ENCODE measurements around the gene MTNR1B. TPM values are rescaled to one million over a fixed set of nuclear protein-coding genes. Genes with fewer than 3 reads are reported as not detected.

MTNR1B gene
- polyA plus RNA-seq, 1 of the 3 experiments (the other 2 are of a cell fraction), result not detected

DNA sequence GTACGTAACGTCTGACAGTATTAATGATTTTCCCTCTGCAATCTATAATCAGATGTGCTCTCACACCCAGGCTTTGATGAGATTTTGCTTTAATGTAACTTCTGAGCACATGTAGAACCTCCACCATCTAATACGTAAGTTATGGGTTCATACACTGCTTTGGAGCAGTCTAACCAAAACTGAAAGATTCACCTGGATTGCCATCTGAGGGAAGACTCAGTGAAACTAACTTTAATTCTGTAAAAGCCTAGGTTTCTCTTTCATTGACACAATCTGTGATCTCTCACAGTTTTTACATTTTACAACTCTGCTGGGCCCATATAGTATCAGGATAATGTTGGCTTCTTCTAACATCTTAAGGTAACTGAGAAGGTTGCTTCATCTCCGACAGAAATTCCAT lies 30.1 kb upstream of the MTNR1B start (continued):
- TF ChIP-seq, protein P1, sequence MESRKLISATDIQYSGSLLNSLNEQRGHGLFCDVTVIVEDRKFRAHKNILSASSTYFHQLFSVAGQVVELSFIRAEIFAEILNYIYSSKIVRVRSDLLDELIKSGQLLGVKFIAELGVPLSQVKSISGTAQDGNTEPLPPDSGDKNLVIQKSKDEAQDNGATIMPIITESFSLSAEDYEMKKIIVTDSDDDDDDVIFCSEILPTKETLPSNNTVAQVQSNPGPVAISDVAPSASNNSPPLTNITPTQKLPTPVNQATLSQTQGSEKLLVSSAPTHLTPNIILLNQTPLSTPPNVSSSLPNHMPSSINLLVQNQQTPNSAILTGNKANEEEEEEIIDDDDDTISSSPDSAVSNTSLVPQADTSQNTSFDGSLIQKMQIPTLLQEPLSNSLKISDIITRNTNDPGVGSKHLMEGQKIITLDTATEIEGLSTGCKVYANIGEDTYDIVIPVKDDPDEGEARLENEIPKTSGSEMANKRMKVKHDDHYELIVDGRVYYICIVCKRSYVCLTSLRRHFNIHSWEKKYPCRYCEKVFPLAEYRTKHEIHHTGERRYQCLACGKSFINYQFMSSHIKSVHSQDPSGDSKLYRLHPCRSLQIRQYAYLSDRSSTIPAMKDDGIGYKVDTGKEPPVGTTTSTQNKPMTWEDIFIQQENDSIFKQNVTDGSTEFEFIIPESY (IDR thresholded peaks at IDR 0.05; ENCODE audit: borderline replicate concordance, low read depth), result no peak
- TF ChIP-seq FOSL2 (IDR thresholded peaks at IDR 0.05; ENCODE audit: borderline replicate concordance, low read depth) (no peak), IRF3 (IDR thresholded peaks at IDR 0.05; ENCODE audit: low read depth, low read length) (no peak), GABPA (IDR thresholded peaks at IDR 0.05; ENCODE audit: low read depth) (no peak), NRF1 (IDR thresholded peaks at IDR 0.05; ENCODE audit: low read depth, low read length) (no peak), EZH2phosphoT487 (IDR thresholded peaks at IDR 0.05; ENCODE audit: borderline replicate concordance, low read depth) (no peak), TCF12 (IDR thresholded peaks at IDR 0.05) (no peak), JUND (IDR thresholded peaks at IDR 0.05) (no peak), YY1 (IDR thresholded peaks at IDR 0.05; ENCODE audit: low read depth) (no peak)
- TF ChIP-seq, protein P2, sequence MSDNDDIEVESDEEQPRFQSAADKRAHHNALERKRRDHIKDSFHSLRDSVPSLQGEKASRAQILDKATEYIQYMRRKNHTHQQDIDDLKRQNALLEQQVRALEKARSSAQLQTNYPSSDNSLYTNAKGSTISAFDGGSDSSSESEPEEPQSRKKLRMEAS (IDR thresholded peaks at IDR 0.05; ENCODE audit: low read depth), result no peak
- TF ChIP-seq, protein P3, sequence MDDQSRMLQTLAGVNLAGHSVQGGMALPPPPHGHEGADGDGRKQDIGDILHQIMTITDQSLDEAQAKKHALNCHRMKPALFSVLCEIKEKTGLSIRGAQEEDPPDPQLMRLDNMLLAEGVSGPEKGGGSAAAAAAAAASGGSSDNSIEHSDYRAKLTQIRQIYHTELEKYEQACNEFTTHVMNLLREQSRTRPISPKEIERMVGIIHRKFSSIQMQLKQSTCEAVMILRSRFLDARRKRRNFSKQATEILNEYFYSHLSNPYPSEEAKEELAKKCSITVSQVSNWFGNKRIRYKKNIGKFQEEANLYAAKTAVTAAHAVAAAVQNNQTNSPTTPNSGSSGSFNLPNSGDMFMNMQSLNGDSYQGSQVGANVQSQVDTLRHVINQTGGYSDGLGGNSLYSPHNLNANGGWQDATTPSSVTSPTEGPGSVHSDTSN (IDR thresholded peaks at IDR 0.05), result no peak

GRCh38 chr11:92941676-92942571 lies 27.5 kb upstream of the MTNR1B start:
- Histone ChIP-seq H4K20me1 (ENCODE audit: insufficient read depth) (no peaks in the 10 kb centered on the region), H3K9me3 (no peaks in the 10 kb centered on the region), H3K4me3 (ENCODE audit: low read depth in 2 of 2, low read length in 1 of 2) (no peak overlapping the region; a peak in 1 of 4 replicates), H3K36me3 (replicated peaks in 1 of 2; ENCODE audit: control insufficient read depth in 1 of 2, insufficient read depth in 2 of 2, low read length in 1 of 2) (no peaks in the 10 kb centered on the region), H3K9me2 (no peaks in the 10 kb centered on the region), H3K79me2 (ENCODE audit: insufficient read depth) (no peaks in the 10 kb centered on the region), H3K4me2 (no peak overlapping the region), H3F3A (replicated peaks; ENCODE audit: insufficient read depth) (no peaks in the 10 kb centered on the region), H3K9ac (no peak overlapping the region), H3K27ac (ENCODE audit: low read depth in 2 of 2, low read length in 1 of 2) (no peak overlapping the region), H3K27me3 (ENCODE audit: insufficient read depth) (no peaks in the 10 kb centered on the region), H2AFZ (ENCODE audit: low read depth) (no peak overlapping the region), H3K4me1 (ENCODE audit: control insufficient read depth in 1 of 2, insufficient read depth in 2 of 2, low read depth in 1 of 2, low read length in 1 of 2) (no peaks in the 10 kb centered on the region; a peak in 1 of 4 replicates)
- DNase-seq, result peak; percentile 64
- CTCF ChIA-PET, result interaction anchor here (0.6 to 4.5 kb wide), 61 partner anchors 9 to 712 kb away, joined by 3 to 74 read pairs (median 5); partner anchors contain the start of gene MTNR1B
- POLR2A ChIA-PET, result no interaction called here
- WGBS (ENCODE audit: low lambda C conversion rate), result 43% methylated on average over 12 of the region's 12 CpGs
- TF ChIP-seq CTCF (IDR thresholded peaks at IDR 0.05) (peak; percentile 81), RAD21 (IDR thresholded peaks at IDR 0.05; ENCODE audit: low read length) (peak; percentile 94), SMC3 (IDR thresholded peaks at IDR 0.05; ENCODE audit: low read depth, low read length) (peak; percentile 88), EZH2phosphoT487 (IDR thresholded peaks at IDR 0.05; ENCODE audit: borderline replicate concordance, low read depth) (no peak), FOXM1 (IDR thresholded peaks at IDR 0.05; ENCODE audit: low read depth) (no peak)

Data from SK-N-SH (cell line).